ENCODE data around the gene ANKUB1. TPM values are rescaled to one million over a fixed set of nuclear protein-coding genes. Genes with fewer than 3 reads are reported as not detected.
A peak's percentile ranks its signal among the peaks of the same experiment; 100 is the strongest.

Gene ANKUB1
- polyA plus RNA-seq, 3 donors: 0.05 TPM; not detected in 2

- intact Hi-C loops (cut with micrococcal nuclease): no loop called here
- Histone ChIP-seq H3K27ac (ENCODE audit: low read depth in 1 of 2, low read length in 2 of 2) (no peak overlapping the region), H2AFZ (ENCODE audit: insufficient read depth, low read depth, low read length, poor library complexity, severe bottlenecking) (no peak overlapping the region), H3K27me3 (ENCODE audit: control insufficient read depth in 2 of 2, insufficient read depth in 2 of 2, low read length in 2 of 2) (no peaks in the 10 kb centered on the region), H3K4me1 (ENCODE audit: control insufficient read depth in 1 of 2, insufficient read depth in 2 of 2, low read length in 2 of 2) (peaks cover 13 to 16% of the 10 kb centered on the region in 2 donors), H3K9me3 (replicated peaks in 1 of 2; ENCODE audit: control insufficient read depth in 1 of 2, insufficient read depth in 1 of 2, low read length in 2 of 2) (no peaks in the 10 kb centered on the region), H3K9ac (ENCODE audit: insufficient read depth, low read length, poor library complexity, severe bottlenecking) (no peak overlapping the region), H4K20me1 (ENCODE audit: insufficient read depth, low read length) (no peaks in the 10 kb centered on the region), H3K4me2 (replicated peaks; ENCODE audit: extremely low read depth, low read length, poor library complexity, severe bottlenecking) (no peak overlapping the region), H3K36me3 (replicated peaks in 1 of 2; ENCODE audit: control insufficient read depth in 1 of 2, insufficient read depth in 2 of 2, low read length in 2 of 2) (no peaks in the 10 kb centered on the region), H3K4me3 (replicated peaks in 1 of 3; ENCODE audit: low read depth in 2 of 3, low read length in 3 of 3) (no peak overlapping the region), H3K79me2 (ENCODE audit: insufficient read depth, low read length) (no peaks in the 10 kb centered on the region)
- 100% methylated on average over 1 of the region's 1 CpG for WGBS (ENCODE audit: insufficient coverage)
- no peaks in the 10 kb centered on the region for H3K36me3 Mint-ChIP-seq
- peak overlapping the region in 1 of 7 donors; percentile 49 for H3K27ac Mint-ChIP-seq
- TF ChIP-seq, protein P1, sequence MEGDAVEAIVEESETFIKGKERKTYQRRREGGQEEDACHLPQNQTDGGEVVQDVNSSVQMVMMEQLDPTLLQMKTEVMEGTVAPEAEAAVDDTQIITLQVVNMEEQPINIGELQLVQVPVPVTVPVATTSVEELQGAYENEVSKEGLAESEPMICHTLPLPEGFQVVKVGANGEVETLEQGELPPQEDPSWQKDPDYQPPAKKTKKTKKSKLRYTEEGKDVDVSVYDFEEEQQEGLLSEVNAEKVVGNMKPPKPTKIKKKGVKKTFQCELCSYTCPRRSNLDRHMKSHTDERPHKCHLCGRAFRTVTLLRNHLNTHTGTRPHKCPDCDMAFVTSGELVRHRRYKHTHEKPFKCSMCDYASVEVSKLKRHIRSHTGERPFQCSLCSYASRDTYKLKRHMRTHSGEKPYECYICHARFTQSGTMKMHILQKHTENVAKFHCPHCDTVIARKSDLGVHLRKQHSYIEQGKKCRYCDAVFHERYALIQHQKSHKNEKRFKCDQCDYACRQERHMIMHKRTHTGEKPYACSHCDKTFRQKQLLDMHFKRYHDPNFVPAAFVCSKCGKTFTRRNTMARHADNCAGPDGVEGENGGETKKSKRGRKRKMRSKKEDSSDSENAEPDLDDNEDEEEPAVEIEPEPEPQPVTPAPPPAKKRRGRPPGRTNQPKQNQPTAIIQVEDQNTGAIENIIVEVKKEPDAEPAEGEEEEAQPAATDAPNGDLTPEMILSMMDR (IDR thresholded peaks at IDR 0.05): no peak
- H3K9me3 Mint-ChIP-seq: no peaks in the 10 kb centered on the region
- no peak overlapping the region for H3K4me3 Mint-ChIP-seq
- DNase-seq: no peak
- H3K27me3 Mint-ChIP-seq (ENCODE audit: low read depth in 3 of 3): peaks cover 0 to 2% (median under 1%) of the 10 kb centered on the region in 3 donors
- peaks cover 11% of the 10 kb centered on the region for H3K4me1 Mint-ChIP-seq
Observed at GRCh38 chr3:149776170-149776569, 16.2 kb downstream of the ANKUB1 start.

DNA sequence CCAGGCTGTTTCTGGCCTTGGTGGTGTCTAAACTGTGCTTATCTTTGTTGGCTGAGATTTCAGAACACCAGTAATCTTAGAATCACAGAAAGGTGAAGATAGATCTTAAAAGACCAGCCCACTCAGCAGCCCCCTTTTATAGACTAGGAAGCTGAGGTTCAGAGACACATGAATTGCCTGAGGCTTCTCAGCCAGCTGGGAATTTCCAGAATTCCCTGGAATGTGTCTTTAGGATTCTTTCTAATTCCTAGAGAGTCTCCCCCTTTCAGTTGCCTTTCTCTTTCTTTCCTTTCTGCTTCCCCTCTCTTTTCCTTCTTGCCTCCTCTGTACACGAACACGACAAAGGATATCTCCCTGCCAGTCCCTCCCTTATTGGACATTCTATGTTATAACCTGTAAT lies 19.5 kb downstream of the ANKUB1 start:
- Histone ChIP-seq H2AFZ (ENCODE audit: insufficient read depth, low read depth, low read length, poor library complexity, severe bottlenecking) (peak overlapping the region; percentile 6), H3K4me1 (ENCODE audit: control insufficient read depth in 1 of 2, insufficient read depth in 2 of 2, low read length in 2 of 2) (no peaks in the 10 kb centered on the region), H3K27ac (ENCODE audit: low read depth in 1 of 2, low read length in 2 of 2) (no peak overlapping the region), H3K36me3 (replicated peaks in 1 of 2; ENCODE audit: control insufficient read depth in 1 of 2, insufficient read depth in 2 of 2, low read length in 2 of 2) (no peaks in the 10 kb centered on the region), H3K9me3 (replicated peaks in 1 of 2; ENCODE audit: control insufficient read depth in 1 of 2, insufficient read depth in 1 of 2, low read length in 2 of 2) (no peaks in the 10 kb centered on the region), H3K4me3 (replicated peaks in 1 of 3; ENCODE audit: low read depth in 2 of 3, low read length in 3 of 3) (no peak overlapping the region), H3K4me2 (replicated peaks; ENCODE audit: extremely low read depth, low read length, poor library complexity, severe bottlenecking) (no peak overlapping the region), H3K27me3 (ENCODE audit: control insufficient read depth in 2 of 2, insufficient read depth in 2 of 2, low read length in 2 of 2) (no peaks in the 10 kb centered on the region), H4K20me1 (ENCODE audit: insufficient read depth, low read length) (no peaks in the 10 kb centered on the region), H3K79me2 (ENCODE audit: insufficient read depth, low read length) (no peaks in the 10 kb centered on the region), H3K9ac (ENCODE audit: insufficient read depth, low read length, poor library complexity, severe bottlenecking) (no peak overlapping the region)
- DNase-seq: no peak
- WGBS (ENCODE audit: insufficient coverage): no CpG with 5 or more reads among the region's 2 CpGs
- peaks cover 0 to 3% (median 2%) of the 10 kb centered on the region in 3 donors for H3K27me3 Mint-ChIP-seq (ENCODE audit: low read depth in 3 of 3)
- H3K4me3 Mint-ChIP-seq: no peak overlapping the region
- no peak overlapping the region for H3K27ac Mint-ChIP-seq
- H3K4me1 Mint-ChIP-seq: no peaks in the 10 kb centered on the region
- intact Hi-C loops (cut with micrococcal nuclease): loop anchor here in 1 of 2 donors (5.0 kb wide), 1 partner anchor 34 kb away; no protein-coding TSS in a partner anchor
- no peaks in the 10 kb centered on the region for H3K36me3 Mint-ChIP-seq
- H3K9me3 Mint-ChIP-seq: no peaks in the 10 kb centered on the region
- TF ChIP-seq, protein P1 (IDR thresholded peaks at IDR 0.05): no peak

All from CD14-positive monocyte (primary cell).